CD14-positive monocyte (primary cell): ENCODE data around the gene AKAP8L. TPM values are rescaled to one million over a fixed set of nuclear protein-coding genes. Genes with fewer than 3 reads are reported as not detected.

Source experiments
- DNase-seq, 3 donors: peaks; one replicate each; pipeline ENCODE4 v3.0.0-alpha.2; 2011 to 2022
- H2AFZ ChIP-seq: 2 replicates; pipeline ENCODE4 v1.6.0; 2012; ENCODE audit warnings: mild to moderate bottlenecking, low read depth, low read length, inconsistent platforms; ENCODE audit not compliant: insufficient read depth, poor library complexity, severe bottlenecking
- H3K27ac ChIP-seq, 2 donors: 1 replicate in 1 of 2; 2 replicates in 1 of 2; pipeline ENCODE4 v1.5.1; 2012 to 2013; ENCODE audit warnings: low read length in 2 of 2, control low read depth in 1 of 2, inconsistent platforms in 1 of 2, low read depth in 1 of 2, mild to moderate bottlenecking in 1 of 2
- H3K27me3 ChIP-seq, 2 donors: one replicate each; pipeline versions ENCODE4 v1.6.0 to v1.6.1; 2011 to 2013; ENCODE audit warnings: low read length in 2 of 2; ENCODE audit not compliant: control insufficient read depth in 2 of 2, insufficient read depth in 2 of 2
- H3K36me3 ChIP-seq, 2 donors: replicated peaks in 1 of 2; 1 replicate in 1 of 2; 2 replicates in 1 of 2; pipeline versions ENCODE4 v1.5.1 to v1.6.1; 2012 to 2013; ENCODE audit warnings: low read length in 2 of 2, control low read depth in 1 of 2, inconsistent platforms in 1 of 2, mild to moderate bottlenecking in 1 of 2; ENCODE audit not compliant: insufficient read depth in 2 of 2, control insufficient read depth in 1 of 2
- H3K4me1 ChIP-seq, 2 donors: 1 replicate in 1 of 2; 2 replicates in 1 of 2; pipeline versions ENCODE4 v1.5.1 to v1.6.1; 2012 to 2013; ENCODE audit warnings: low read length in 2 of 2, control low read depth in 1 of 2, inconsistent platforms in 1 of 2, mild to moderate bottlenecking in 1 of 2, moderate library complexity in 1 of 2; ENCODE audit not compliant: insufficient read depth in 2 of 2, control insufficient read depth in 1 of 2
- H3K4me2 ChIP-seq: replicated peaks from 2 replicates; pipeline ENCODE3; 2012; ENCODE audit warnings: low read length, moderate library complexity, mild to moderate bottlenecking; ENCODE audit not compliant: poor library complexity, severe bottlenecking; ENCODE audit errors: extremely low read depth
- H3K4me3 ChIP-seq, 3 experiments: fragments of 200-600 bp in 1 of 3; sonication (generic) in 1 of 3; replicated peaks in 1 of 3; 1 replicate in 2 of 3; 2 replicates in 1 of 3; pipeline ENCODE4 v1.5.1; 2011 to 2013; ENCODE audit warnings: low read length in 3 of 3, mild to moderate bottlenecking in 3 of 3, control low read depth in 2 of 3, low read depth in 2 of 3, inconsistent platforms in 1 of 3, moderate library complexity in 1 of 3
- H3K79me2 ChIP-seq: 2 replicates; pipeline ENCODE4 v1.6.0; 2012; ENCODE audit warnings: mild to moderate bottlenecking, control low read depth, inconsistent platforms, low read length, moderate library complexity; ENCODE audit not compliant: insufficient read depth
- H3K9ac ChIP-seq: 2 replicates; pipeline ENCODE4 v1.6.0; 2017; ENCODE audit warnings: low read length, mild to moderate bottlenecking; ENCODE audit not compliant: insufficient read depth, poor library complexity, severe bottlenecking
- H3K9me3 ChIP-seq, 2 donors: replicated peaks in 1 of 2; 1 replicate in 1 of 2; 2 replicates in 1 of 2; pipeline versions ENCODE4 v1.5.1 to v1.6.1; 2012 to 2013; ENCODE audit warnings: low read length in 2 of 2, control low read depth in 1 of 2; ENCODE audit not compliant: control insufficient read depth in 1 of 2, insufficient read depth in 1 of 2
- H4K20me1 ChIP-seq: 2 replicates; pipeline ENCODE4 v1.6.0; 2012; ENCODE audit warnings: mild to moderate bottlenecking, low read length, control low read depth, moderate library complexity; ENCODE audit not compliant: insufficient read depth
- H3K27ac Mint-ChIP-seq, 7 donors: one replicate each; pipeline ENCODE4 v1.8.0; 2020; ENCODE audit warnings: mild to moderate bottlenecking in 7 of 7, mixed read lengths in 7 of 7, moderate library complexity in 6 of 7, inconsistent platforms in 2 of 7
- H3K27me3 Mint-ChIP-seq, 3 donors: one replicate each; pipeline ENCODE4 v1.8.0; 2021 to 2022; ENCODE audit warnings: low read depth in 3 of 3, mild to moderate bottlenecking in 3 of 3, mixed read lengths in 3 of 3, moderate library complexity in 3 of 3, inconsistent platforms in 1 of 3
- H3K36me3 Mint-ChIP-seq, 2 donors: one replicate each; pipeline ENCODE4 v1.8.0; 2020; ENCODE audit warnings: mixed read lengths in 2 of 2, inconsistent platforms in 1 of 2, mild to moderate bottlenecking in 1 of 2
- H3K4me1 Mint-ChIP-seq: one replicate; pipeline ENCODE4 v1.8.0; 2020; ENCODE audit warnings: mild to moderate bottlenecking, mixed read lengths
- H3K4me3 Mint-ChIP-seq, 2 donors: one replicate each; pipeline ENCODE4 v1.8.0; 2020; ENCODE audit warnings: mild to moderate bottlenecking in 2 of 2, mixed read lengths in 2 of 2, moderate library complexity in 1 of 2
- H3K9me3 Mint-ChIP-seq, 7 donors: one replicate each; pipeline ENCODE4 v1.8.0; 2020 to 2022; ENCODE audit warnings: mixed read lengths in 7 of 7, mild to moderate bottlenecking in 6 of 7, moderate library complexity in 6 of 7, inconsistent platforms in 2 of 7
- CTCF ChIP-seq: fragments of 200-600 bp; IDR thresholded peaks from one replicate; pipeline ENCODE4 v1.8.0; 2022; ENCODE audit warnings: antibody characterized with exemption, mild to moderate bottlenecking
- WGBS: methylation state at CpG from one replicate; pipeline ENCODE4 v1.1.5; 2013; ENCODE audit warnings: missing lambda C conversion rate; ENCODE audit not compliant: insufficient coverage; 5-methylcytosine and 5-hydroxymethylcytosine counted together
- intact Hi-C, 2 donors: fragments of 100-400 bp; cut with micrococcal nuclease; formaldehyde crosslinking; loops; one replicate each; pipeline versions ENCODE4 v1.15.0 to v1.15.1; 2023
- polyA plus RNA-seq, 3 donors: library from polyadenylated mRNA; depleted of rRNA in 1 of 3; unstranded in 2 of 3; stranded (reverse) in 1 of 3; fragments of 300-500 nt in 2 of 3; fragments of >200 nt in 1 of 3; fragmentation: Illumina TruSeq in 2 of 3; gene quantifications; 1 replicate in 2 of 3; 2 replicates in 1 of 3; pipeline ENCODE4 v1.2.3, GENCODE V29; 2012 to 2021

Gene AKAP8L
- polyA plus RNA-seq, 3 donors, result 21.4 to 103 (median 39.0) TPM

- no peak overlapping the region for H3K9ac ChIP-seq
- no peak for DNase-seq
- WGBS, result 92% methylated on average over 9 of the region's 13 CpGs
- Mint-ChIP-seq H3K27ac (no peak overlapping the region), H3K36me3 (peaks cover 0 to 2% of the 10 kb centered on the region in 2 donors), H3K27me3 (peaks cover 0 to 5% (median 3%) of the 10 kb centered on the region in 3 donors), H3K4me1 (no peaks in the 10 kb centered on the region), H3K9me3 (no peaks in the 10 kb centered on the region), H3K4me3 (no peak overlapping the region)
- no peaks in the 10 kb centered on the region for H4K20me1 ChIP-seq
- no peak overlapping the region for H2AFZ ChIP-seq
- H3K9me3 ChIP-seq, result no peaks in the 10 kb centered on the region
- intact Hi-C loops, result no loop called here
- no peak for TF ChIP-seq CTCF
- no peaks in the 10 kb centered on the region for H3K79me2 ChIP-seq
- H3K4me3 ChIP-seq, result no peak overlapping the region
- H3K27me3 ChIP-seq, result no peaks in the 10 kb centered on the region
- no peaks in the 10 kb centered on the region for H3K36me3 ChIP-seq
- H3K4me2 ChIP-seq, result no peak overlapping the region
- H3K4me1 ChIP-seq, result no peaks in the 10 kb centered on the region
- H3K27ac ChIP-seq, result no peak overlapping the region
These were observed 23.5 kb upstream of the AKAP8L start for GRCh38 chr19:15442142-15442920.

GRCh38 chr19:15441317-15441716 lies 22.5 kb upstream of the AKAP8L start:
- intact Hi-C loops, result no loop called here
- Histone ChIP-seq H3K4me2 (no peak overlapping the region), H3K36me3 (no peaks in the 10 kb centered on the region), H3K4me3 (no peak overlapping the region), H3K27me3 (no peaks in the 10 kb centered on the region), H3K9ac (no peak overlapping the region), H3K27ac (no peak overlapping the region), H3K4me1 (no peaks in the 10 kb centered on the region), H4K20me1 (no peaks in the 10 kb centered on the region), H3K79me2 (no peaks in the 10 kb centered on the region), H2AFZ (no peak overlapping the region), H3K9me3 (no peaks in the 10 kb centered on the region)
- no peak for DNase-seq
- no CpG with 5 or more reads among the region's 3 CpGs for WGBS
- Mint-ChIP-seq H3K27me3 (peaks cover 0 to 5% (median 3%) of the 10 kb centered on the region in 3 donors), H3K9me3 (no peaks in the 10 kb centered on the region), H3K27ac (no peak overlapping the region), H3K36me3 (no peaks in the 10 kb centered on the region), H3K4me1 (no peaks in the 10 kb centered on the region), H3K4me3 (no peak overlapping the region)
- no peak for TF ChIP-seq CTCF
